NAMALWA (cell line): Measurements from ENCODE around the gene ODC1.
"Not testable (repeated sequence)": the region's sequence is repeated elsewhere in the genome, so short reads cannot be mapped to it uniquely, and the experiment has no call there.

ENCODE experiments used
- DNase-seq: peaks from one replicate; pipeline ENCODE4 v3.0.0-alpha.2; 2015; ENCODE audit warnings: low spot score

Gene ODC1

DNA sequence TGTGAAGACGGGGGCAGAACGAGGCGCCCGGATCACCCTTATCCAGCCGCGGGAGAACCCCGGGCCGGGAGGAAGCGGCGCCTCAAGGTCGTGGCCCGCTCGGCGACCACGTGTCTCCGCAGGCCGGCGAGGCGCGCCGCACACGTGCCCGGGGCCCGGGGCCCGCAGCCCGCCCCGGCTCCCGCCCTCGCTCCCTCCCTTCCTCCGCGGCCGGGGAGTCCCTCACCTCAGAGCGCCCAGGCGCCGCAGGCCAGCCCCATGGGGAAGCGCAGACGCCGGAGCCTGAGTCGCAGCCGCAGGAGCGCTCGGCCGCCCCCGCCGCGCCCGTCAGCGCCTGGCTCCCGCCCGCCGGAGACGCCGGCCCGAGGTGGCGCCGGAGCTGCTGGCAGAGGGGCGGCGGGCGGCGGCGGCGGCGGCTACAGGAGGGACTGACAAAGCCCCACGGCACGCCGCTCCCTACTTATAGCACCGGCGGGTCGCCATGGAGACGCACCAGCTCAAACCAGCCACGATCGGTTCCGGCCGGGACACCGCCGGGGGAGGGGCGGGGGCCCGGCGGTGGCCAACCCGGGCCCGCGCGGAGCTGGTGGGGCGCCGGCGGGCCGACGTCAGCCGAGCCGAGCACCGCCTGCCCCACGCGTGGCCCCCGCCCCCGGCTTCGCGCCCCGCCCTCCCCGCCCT lies at the start of gene ODC1:
Gene ODC1, minus strand, starts transcription at position 433 of the 681 bp plus-strand sequence. CDS start 3,295 bp downstream, outside the sequence.
- DNase-seq, result peak; percentile 96

DNA sequence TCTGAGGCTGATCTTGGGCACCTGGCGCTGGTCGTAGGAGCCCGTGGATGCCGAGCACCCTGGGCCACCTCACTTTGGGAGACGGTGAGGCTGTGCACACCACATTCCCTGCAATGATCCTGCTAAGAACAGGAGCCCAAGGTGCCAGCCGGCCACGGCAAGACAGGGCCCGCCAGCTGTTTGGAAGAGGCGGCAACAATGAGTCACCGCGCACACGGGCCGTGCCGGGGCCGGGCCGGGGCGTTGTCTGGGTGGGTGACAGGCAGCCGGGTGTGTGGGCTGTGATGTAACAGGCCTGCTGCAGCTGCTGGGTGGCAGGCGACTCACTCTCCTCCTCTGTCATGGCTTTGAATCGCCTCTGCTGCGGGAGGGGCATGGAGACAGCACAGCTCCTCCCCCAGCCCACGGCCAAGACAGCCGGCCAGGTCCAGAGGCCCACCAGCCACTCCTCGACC lies 49.7 kb upstream of the ODC1 start:
- DNase-seq, result no peak

DNA sequence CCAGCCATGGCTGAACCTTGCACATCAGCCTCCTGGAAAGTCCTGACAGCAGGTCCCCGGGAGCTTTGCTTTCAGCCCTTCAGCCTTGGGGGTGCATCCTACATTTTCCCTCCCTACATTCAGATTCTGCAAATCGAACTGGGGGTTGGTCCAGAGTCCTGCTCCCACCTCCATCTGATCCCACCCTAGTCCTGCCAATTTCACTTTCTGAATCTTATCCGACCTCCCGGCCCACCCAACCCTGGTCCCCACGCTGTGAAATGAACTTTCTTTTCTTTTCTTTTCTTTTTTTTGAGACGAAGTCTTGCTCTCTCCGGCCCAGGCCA lies 47.8 kb upstream of the ODC1 start:
- DNase-seq, result no peak

DNA sequence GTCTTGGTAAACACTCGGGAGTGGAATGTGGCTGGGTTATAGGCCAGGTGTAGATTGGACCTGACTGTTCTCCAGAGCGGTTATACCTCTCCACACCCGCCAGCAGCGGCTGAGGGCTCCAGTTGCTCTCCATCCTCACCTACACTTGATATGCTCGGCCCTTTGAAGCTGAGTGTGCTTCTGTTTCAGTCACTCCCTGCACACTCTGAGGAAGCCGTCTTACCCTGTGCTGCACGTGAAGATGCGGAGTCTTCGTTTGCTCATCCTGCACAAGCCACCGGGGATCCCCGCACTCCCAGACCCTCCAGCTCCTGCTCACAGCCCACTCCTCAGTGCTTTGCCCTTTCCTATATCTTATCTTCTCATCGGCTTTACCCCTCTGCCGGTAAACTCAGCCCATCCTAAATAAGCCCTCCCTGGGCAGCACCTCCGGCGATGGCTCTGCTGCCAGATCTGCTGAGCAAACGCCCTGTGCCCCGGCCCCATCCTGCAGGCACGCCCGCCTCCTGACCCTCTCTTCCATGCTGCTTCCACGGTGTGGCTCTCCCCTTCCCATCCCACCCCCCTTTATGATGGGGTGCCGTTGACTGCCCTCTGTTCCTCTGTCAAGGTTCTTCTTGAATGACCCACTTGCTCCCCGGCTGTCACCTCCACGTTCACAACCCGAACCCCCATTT lies 47.3 kb upstream of the ODC1 start:
- no peak for DNase-seq

DNA sequence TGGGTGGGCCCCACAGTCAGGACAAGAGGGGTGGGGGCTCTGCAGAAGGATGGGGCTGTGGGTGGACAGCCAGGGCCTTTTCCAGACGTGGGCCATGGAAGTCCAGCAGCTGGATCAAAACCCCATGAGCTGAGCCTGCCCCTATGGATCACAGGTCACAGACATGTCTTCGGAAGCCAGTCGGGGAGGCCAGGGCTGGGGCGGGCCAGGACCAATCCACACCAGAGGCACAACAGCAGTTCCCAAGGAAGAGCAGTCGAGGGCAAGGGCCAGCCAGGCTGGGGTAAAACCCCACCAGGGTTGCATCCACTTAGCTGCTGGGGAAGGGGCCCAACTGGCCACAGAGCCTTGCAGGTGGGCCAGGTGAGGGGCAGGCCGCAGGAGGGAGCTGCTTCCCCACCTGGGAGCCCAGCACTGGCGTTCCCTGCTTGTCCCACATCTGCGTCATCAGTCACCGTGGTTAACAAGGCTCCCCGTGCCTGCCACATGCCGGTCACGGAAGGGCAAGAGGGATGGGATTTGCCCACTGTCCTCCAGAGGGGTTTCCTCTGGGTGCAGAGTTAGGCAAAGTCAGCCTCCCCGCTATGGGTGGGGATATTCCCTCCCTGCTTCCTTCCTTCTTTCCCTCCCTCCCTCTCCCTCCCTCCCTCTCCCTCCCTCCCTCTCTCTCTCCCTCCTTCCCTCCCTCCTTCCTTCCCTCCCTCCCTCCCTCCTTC lies 46.4 kb upstream of the ODC1 start:
- no peak for DNase-seq

DNA sequence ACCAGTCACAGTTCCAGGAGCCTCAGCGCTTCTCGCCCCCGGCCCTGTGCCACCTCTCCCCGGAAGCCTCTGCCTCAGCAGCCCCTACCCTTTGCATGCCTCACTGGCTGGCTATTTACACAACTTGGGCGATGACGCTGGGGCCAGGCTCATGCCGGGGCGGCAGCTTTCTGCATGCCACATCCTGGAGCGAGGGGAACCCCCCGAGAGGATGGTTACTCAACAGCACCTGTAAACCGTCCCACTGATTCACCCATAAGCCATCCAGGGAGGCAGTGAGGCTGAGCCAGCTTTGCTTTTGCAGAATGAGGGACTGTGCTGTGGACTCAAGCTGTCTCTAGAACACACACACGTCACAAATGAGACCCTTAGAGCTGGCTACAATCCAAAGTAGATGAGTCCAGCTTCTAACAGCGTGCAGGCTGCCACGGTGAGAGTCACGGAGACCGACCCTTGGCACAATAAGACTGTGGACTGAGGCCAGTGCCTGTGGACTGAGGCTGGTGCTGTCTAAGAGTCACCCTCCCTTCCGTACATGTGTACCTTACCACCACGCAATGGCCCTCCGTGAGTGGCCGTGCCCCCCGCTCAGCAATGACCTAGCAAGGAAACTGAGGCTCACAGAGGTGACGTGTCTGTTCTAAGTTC lies 45.6 kb upstream of the ODC1 start:
- peak; percentile 66 for DNase-seq

DNA sequence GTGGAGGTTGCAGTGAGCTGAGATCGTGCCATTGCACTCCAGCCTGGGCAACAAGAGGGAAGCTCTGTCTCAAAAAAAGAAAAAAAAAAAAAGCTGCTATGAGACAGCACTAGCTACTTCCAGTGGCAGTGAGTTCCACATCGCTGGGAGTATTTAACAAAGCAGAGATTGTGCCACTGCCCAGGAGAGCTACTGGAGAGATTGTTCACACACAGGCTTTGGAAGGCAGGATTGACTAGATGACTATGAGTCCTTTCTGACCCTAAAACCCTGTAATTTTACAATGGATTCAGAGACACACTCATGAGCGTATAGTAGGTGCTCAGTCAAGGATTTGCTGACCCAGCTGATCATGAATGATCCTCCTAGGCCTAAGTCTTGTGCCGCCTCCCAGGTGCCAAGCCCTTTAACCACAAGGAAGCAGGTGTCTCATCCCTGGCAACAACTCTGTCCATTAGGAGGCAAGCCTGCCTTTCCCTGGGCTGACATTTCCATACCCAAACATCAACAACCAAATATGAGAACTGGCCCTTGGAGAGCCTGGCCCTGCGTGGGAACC lies 45.0 kb upstream of the ODC1 start:
- no peak for DNase-seq

DNA sequence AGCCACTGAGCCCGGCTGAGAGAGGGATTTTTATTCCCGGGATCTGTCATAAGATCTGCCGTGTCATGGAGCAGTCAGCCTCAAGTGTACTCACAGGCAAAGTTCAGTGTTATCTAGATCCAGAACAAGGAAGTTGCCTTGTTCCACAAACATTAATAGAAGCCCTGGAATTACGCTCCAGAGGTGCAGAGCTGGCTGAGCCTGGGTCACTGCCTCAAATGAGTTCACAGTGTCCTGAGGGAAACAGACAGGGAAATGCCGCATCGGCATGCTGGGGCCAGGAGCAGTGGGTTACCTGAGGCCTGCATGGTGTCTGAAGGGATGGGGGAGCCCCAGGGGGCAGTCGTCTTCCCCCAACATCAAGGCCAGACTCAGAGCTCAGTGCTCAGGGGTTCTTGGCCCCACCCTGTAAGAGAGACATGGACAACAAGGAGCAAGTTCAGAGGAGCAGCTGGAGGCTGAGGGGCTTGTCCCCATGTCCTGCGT lies 42.7 kb upstream of the ODC1 start:
- DNase-seq, result no peak

DNA sequence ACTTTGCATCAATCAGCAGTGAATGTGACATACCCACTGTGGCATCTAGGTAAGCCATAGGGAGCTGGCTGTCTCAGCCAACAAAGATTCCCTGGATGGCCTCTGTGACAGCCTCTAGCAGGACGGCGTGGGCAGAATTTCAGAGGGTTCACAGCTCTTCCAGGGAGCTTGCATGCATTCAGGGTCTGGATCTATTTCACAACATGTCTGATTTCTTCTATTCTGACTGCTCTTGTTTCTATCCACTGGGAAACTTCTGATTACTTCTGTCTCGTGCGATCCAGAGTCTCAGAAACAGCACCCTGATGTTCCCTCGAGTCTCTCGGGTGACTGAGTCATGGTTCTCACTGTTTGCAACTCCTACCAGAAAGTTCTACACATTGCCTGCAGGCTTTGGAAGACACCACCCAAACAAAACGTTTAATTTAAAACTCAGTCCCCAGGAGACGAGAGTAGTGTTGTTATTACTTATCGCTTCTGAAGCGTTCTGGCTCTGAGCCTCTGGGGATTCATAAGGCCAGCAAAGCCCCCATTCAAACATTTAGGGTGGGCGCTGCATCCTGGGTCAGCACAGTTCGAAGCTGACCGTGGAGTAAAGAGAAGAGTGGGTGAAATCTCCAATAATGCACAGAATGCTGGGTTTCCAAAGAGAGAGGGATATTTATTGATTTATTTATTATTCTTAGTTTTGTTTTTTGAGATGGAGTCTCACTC lies 41.9 kb upstream of the ODC1 start:
- no peak for DNase-seq

DNA sequence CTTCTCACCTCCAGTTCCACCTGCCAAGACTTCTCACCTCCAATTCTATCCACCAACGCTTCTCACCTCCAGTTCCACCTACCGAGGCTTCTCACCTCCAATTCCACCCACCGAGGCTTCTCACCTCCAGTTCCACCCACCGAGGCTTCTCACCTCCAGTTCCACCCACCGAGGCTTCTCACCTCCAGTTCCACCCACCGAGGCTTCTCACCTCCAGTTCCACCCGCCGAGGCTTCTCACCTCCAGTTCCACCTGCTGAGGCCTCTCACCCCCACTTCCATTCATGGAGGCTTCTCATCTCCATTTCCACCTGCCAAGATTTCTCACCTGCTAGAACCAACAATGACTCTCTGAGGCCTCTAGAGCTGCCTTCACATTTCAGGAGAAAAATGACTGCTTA lies 40.0 kb upstream of the ODC1 start:
- not testable (repeated sequence) for DNase-seq

DNA sequence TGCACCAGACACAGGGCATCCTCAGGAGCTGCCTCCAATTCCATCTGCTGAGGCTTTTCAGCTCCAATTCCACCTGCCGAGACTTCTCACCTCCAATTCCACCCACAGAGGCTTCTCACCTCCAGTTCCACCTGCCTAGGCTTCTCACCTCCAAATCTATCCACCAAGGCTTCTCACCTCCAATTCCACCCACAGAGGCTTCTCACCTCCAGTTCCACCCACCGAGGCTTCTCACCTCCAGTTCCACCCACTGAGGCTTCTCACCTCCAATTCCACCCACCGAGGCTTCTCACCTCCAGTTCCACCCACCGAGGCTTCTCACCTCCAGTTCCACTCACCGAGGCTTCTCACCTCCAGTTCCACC lies 39.6 kb upstream of the ODC1 start:
- DNase-seq, result not testable (repeated sequence)

DNA sequence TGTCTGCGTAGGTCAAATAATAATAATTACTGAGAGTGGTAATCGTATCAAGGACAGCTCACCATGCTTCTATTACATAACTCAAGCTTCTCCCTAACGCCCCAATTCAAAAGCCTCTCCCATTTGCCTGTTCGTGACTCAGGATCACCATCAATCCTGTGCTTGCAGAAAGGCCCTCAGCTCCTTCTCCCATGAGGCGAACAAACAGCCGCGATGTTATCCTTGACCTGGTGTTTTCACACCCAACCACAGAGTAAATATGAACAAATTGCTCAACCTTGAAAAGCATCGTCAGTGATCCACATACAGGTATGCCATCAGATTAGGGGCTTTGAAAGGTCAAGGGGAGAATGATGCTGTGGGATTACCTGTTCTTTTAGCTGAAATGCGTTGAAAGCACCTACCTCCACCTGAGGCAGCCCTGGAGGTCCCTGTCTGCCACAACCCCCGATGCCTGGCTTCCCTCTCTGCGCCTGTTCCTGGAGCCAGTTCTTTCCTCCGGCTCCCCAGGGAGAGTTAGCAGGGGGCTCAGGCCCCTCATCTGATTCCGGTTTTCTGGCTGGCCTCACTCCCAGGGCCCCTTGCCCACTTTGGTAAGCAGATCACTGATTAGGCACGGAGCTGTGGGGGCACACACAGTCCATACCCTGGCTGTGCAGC lies 39.1 kb upstream of the ODC1 start:
- DNase-seq, result no peak

DNA sequence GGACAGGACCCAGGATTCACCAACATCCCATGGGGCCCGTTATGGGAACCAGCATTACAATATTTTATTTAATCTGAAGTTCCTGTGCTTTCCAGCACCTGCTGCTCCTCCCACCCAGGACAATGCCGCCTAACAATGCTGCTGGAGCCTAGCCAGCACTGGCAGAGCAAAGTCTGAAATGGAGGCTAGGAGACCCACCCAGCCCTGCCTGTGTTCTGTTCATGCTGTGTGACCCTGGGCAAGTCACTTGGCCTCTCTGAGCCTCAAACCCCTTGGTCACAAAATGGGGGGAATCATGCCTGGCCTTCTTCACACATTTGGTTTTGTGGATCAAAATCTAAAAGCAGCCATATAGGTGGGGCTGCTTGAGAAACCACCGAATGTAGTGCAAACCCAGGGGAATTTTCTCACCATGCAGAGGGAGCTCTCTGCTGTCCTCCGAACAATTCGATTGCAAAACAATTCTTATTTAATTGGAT lies 38.5 kb upstream of the ODC1 start:
- DNase-seq, result no peak

DNA sequence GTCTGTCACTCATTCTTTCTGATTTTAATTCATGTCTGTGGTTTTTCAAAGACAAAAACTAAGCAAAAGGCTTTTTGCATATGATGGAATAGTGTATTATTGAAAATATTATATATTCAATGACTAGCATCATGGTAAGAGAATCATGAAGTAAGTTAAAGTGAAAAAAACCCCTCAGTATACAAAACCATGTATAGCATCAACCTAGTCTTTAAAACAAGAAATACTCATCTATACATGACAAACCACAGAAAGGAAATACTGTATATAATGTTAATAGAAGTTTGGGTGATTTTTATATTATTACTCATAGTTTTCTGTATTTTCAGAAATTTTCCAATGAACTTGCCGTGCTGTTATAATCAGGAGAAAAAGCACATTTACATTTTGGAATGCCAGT lies 38.0 kb upstream of the ODC1 start:
- DNase-seq, result no peak

DNA sequence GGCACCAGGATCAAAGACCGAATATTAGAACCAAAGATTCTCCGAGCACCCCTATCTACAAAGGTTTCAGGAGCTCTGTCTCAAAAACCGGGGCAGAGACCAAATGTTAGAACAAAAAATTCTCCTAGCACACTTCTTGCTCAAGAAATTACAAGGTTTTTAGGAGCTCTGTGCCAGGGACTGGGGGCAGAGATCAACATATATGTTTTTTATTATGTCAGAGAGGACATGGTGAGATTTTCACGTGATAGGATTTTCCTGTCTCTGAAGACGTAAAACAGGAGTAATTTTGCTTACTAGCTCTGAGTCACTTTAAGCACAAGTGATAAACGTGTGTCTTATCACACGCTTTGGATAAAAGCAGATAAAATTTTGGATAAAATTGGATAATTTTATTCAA lies 34.8 kb upstream of the ODC1 start:
- no peak for DNase-seq

DNA sequence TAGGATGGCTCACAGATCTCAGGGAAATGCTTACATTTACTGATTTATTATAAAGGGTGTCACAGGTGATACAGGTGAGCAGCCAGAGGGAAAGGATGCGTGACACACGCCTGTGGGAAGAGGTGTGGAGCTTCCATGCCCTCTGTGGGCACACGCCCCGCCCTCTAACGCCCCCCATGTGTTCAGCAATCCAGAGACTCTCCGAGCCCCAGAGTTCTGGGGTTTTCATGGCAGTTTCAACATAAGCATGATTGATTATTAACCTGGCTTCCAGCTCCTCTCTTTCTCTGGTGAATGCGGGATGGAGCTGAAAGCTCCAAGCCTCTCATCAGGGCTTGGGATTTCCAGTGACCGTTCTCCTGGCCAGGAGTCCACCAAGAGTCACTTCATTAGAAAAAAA lies 34.3 kb upstream of the ODC1 start:
- DNase-seq, result no peak

DNA sequence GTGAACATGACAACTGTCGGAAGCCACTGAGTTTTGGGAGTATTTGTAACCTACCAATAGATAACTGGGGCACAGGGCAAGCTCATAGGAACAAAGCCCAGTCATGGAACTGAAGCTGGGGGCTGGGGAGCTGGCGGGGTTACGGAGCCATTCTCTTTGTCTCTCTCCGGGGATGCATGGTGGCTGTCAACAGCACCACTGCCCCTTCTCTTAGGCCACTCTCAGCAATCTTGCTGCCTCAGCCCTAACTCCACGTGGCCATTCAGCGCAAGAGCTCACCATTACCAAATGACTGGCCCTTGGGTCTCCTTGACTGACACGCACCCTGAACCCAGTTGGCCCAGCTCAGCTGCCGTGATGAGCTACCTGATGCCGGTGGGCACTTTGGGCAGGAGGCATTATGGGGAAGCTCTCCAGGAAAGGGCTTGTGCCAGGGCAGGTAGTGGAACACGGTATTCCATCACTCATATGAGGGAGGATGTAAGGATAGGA lies 33.6 kb upstream of the ODC1 start:
- no peak for DNase-seq

DNA sequence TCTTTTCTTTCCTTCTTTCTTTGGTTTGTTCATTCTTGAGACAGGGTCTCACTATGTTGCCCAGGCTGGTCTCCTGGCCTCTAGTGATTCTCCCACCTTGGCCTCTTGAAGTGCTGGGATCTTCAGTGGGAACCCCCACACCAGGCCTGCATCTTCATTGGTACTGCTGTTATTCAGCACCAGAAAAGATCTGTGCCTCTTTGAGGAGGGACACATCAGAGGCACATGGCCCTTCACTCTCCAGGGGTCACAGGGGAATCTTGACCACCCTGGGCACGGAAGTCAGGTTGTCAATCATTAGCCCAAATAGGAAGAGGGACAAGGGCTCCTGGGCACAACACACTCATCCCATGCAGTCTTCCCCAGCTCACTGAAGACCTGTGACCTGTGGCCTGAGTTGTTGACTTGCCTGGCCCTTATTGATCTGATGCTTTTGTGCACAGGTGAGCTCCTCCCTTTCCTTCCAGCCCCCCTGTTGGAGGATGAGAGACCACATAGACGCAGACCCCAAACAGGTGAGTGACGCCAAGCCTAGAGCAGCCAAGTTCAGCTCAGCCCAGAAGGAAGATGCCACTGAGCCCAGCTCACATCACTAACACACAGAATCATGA lies 33.0 kb upstream of the ODC1 start:
- DNase-seq, result no peak

DNA sequence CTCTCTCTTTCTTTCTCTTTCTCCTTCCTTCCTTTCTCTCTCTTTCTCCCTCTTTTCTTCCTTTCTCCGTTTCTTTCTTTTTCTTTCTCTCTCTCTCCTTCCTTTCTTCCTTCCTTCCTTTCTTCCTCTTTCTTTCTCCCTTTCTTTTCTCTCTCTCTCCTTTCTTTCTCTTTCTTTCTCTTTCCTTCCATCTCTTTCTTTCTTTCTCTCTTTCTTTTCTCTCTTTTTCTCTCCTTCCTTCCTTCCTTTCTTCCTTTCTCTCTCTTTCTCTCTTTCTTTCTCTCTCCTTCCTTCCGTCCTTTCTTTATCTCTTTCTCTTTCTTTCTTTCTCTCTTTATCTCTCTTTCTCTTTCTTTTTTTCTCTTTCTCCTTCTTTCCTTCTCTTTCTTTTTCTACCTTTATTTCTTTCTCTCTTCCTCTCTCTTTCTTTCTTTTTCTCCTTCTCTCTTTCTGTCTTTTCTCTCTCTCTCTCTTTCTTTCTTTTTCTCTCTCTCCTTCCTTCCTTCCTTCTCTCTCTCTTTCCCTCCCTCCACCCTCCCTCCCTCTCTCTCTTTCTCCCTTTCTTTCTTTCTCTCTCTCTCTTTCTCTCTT lies 32.3 kb upstream of the ODC1 start:
- DNase-seq, result no peak

DNA sequence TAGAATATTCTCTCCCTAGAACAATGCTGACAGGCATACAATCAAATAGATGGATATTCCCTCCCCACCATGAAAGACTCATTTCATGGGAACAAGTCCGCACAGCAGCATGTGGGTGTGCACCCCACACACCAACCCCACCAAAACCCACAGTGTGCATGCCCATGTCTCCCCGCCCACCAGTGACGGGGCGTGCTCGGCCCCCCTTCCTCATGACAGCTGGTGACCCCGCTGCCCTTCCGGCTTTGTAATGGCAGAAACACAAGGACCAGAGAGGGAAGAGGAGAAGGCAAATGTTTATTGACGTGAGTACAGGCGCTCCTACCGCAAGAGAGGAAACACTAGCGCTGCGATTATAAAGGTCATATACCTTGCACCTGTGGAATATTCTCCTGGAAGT lies 30.8 kb upstream of the ODC1 start:
- DNase-seq, result no peak
